ENCODE results near the gene AMMECR1.

DNA sequence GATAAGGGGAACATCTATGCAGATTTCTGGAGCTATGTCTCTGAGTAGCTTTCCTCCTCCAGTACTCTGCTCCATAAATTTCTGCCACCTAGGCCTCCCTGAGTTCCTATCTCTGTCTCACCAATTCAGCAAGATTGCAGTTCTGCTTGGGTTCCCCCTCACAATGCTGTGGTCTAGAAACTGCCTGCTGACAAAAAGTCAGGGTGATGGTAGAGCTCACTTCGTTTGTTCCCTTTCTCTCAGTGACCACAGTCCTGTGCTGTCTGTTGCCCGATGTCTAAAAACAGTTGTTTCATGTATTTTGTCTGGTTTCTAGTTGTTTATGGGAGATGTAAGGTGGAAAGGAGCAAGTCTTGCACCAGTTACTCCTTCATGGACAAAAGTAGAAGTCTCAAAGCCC, 41.1 kb downstream of the AMMECR1 start:
- TF ChIP-seq, protein P1, sequence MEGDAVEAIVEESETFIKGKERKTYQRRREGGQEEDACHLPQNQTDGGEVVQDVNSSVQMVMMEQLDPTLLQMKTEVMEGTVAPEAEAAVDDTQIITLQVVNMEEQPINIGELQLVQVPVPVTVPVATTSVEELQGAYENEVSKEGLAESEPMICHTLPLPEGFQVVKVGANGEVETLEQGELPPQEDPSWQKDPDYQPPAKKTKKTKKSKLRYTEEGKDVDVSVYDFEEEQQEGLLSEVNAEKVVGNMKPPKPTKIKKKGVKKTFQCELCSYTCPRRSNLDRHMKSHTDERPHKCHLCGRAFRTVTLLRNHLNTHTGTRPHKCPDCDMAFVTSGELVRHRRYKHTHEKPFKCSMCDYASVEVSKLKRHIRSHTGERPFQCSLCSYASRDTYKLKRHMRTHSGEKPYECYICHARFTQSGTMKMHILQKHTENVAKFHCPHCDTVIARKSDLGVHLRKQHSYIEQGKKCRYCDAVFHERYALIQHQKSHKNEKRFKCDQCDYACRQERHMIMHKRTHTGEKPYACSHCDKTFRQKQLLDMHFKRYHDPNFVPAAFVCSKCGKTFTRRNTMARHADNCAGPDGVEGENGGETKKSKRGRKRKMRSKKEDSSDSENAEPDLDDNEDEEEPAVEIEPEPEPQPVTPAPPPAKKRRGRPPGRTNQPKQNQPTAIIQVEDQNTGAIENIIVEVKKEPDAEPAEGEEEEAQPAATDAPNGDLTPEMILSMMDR (conservative IDR thresholded peaks at IDR 0.05; ENCODE audit: low read depth, low read length): no peak
- TF ChIP-seq POLR2A (IDR thresholded peaks at IDR 0.05; ENCODE audit: low read depth, low read length) (no peak), SMC3 (IDR thresholded peaks at IDR 0.05; ENCODE audit: low read depth, low read length) (no peak), MAFK (IDR thresholded peaks at IDR 0.05; ENCODE audit: low read depth, low read length) (no peak), RAD21 (IDR thresholded peaks at IDR 0.05; ENCODE audit: low read length) (no peak), RFX5 (IDR thresholded peaks at IDR 0.05; ENCODE audit: low read depth, low read length) (no peak), CEBPB (IDR thresholded peaks at IDR 0.05; ENCODE audit: low read depth, low read length) (no peak), RCOR1 (IDR thresholded peaks at IDR 0.05; ENCODE audit: insufficient replicate concordance, low read length) (no peak), MAZ (IDR thresholded peaks at IDR 0.05; ENCODE audit: borderline replicate concordance, low read depth, low read length) (no peak)
- TF ChIP-seq, protein P2, sequence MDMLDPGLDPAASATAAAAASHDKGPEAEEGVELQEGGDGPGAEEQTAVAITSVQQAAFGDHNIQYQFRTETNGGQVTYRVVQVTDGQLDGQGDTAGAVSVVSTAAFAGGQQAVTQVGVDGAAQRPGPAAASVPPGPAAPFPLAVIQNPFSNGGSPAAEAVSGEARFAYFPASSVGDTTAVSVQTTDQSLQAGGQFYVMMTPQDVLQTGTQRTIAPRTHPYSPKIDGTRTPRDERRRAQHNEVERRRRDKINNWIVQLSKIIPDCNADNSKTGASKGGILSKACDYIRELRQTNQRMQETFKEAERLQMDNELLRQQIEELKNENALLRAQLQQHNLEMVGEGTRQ (IDR thresholded peaks at IDR 0.05; ENCODE audit: low read depth, low read length): no peak
- TF ChIP-seq, protein P3, sequence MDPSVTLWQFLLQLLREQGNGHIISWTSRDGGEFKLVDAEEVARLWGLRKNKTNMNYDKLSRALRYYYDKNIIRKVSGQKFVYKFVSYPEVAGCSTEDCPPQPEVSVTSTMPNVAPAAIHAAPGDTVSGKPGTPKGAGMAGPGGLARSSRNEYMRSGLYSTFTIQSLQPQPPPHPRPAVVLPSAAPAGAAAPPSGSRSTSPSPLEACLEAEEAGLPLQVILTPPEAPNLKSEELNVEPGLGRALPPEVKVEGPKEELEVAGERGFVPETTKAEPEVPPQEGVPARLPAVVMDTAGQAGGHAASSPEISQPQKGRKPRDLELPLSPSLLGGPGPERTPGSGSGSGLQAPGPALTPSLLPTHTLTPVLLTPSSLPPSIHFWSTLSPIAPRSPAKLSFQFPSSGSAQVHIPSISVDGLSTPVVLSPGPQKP (IDR thresholded peaks at IDR 0.05; ENCODE audit: borderline replicate concordance, low read depth, low read length): no peak
